ENCODE data around the gene SCP2.

The SCP2 gene

GRCh38 chr1:53093778-53094532 lies 166.9 kb downstream of the SCP2 start:
- no peak for ATAC-seq

GRCh38 chr1:53094533-53094919 lies 167.4 kb downstream of the SCP2 start:
- no peak for ATAC-seq
- TF ChIP-seq CREB5 (CRISPR knock-in tag; IDR thresholded peaks at IDR 0.05; ENCODE audit: low read depth) (no peak), ZNF8 (CRISPR knock-in tag; IDR thresholded peaks at IDR 0.05) (no peak), ARNTL (CRISPR knock-in tag; IDR thresholded peaks at IDR 0.05; ENCODE audit: borderline replicate concordance, low read depth) (no peak), ZC3H10 (CRISPR knock-in tag; IDR thresholded peaks at IDR 0.05) (no peak), ZNF70 (CRISPR knock-in tag; IDR thresholded peaks at IDR 0.05) (no peak), OSR1 (CRISPR knock-in tag; IDR thresholded peaks at IDR 0.05) (no peak), SNAI2 (CRISPR knock-in tag; IDR thresholded peaks at IDR 0.05) (no peak), ISL1 (CRISPR knock-in tag; IDR thresholded peaks at IDR 0.05) (no peak), ZFP3 (CRISPR knock-in tag; IDR thresholded peaks at IDR 0.05) (no peak), PPARA (CRISPR knock-in tag; IDR thresholded peaks at IDR 0.05; ENCODE audit: borderline replicate concordance) (no peak), ZNF565 (CRISPR knock-in tag; conservative IDR thresholded peaks at IDR 0.05; ENCODE audit: low read depth) (no peak), TSHZ2 (CRISPR knock-in tag; IDR thresholded peaks at IDR 0.05) (no peak), ESRRG (CRISPR knock-in tag; IDR thresholded peaks at IDR 0.05) (no peak), ZFP30 (CRISPR knock-in tag; IDR thresholded peaks at IDR 0.05) (no peak)

More at GRCh38 chr1:53093778-53094532, 166.9 kb downstream of the SCP2 start:
- TF ChIP-seq CSRNP3 (CRISPR knock-in tag; IDR thresholded peaks at IDR 0.05), result no peak
- no peak for TF ChIP-seq ZC3H10 (CRISPR knock-in tag; IDR thresholded peaks at IDR 0.05)
- no peak for TF ChIP-seq ZFP30 (CRISPR knock-in tag; IDR thresholded peaks at IDR 0.05)
- no peak for TF ChIP-seq CSDC2 (CRISPR knock-in tag; IDR thresholded peaks at IDR 0.05)
- TF ChIP-seq CREB5 (CRISPR knock-in tag; IDR thresholded peaks at IDR 0.05; ENCODE audit: low read depth), result no peak
- TF ChIP-seq RARB (CRISPR knock-in tag; IDR thresholded peaks at IDR 0.05), result no peak
- no peak for TF ChIP-seq TOX (CRISPR knock-in tag; IDR thresholded peaks at IDR 0.05; ENCODE audit: borderline replicate concordance)
- TF ChIP-seq TSHZ2 (CRISPR knock-in tag; IDR thresholded peaks at IDR 0.05), result no peak
- TF ChIP-seq OSR1 (CRISPR knock-in tag; IDR thresholded peaks at IDR 0.05), result no peak
- TF ChIP-seq PPARA (CRISPR knock-in tag; IDR thresholded peaks at IDR 0.05; ENCODE audit: borderline replicate concordance), result no peak
- no peak for TF ChIP-seq PATZ1 (CRISPR knock-in tag; IDR thresholded peaks at IDR 0.05; ENCODE audit: borderline replicate concordance)
- TF ChIP-seq ISL1 (CRISPR knock-in tag; IDR thresholded peaks at IDR 0.05), result no peak
- TF ChIP-seq GLIS3 (CRISPR knock-in tag; IDR thresholded peaks at IDR 0.05), result no peak

Measured in SK-N-SH treated with all-trans-retinoic acid at 6 μM for 48 hours (cell line).